ENCODE results near the gene LPIN3.

The LPIN3 gene

GRCh38 chr20:41350408-41350962 lies 9.9 kb downstream of the LPIN3 start:
- DNase-seq, result no peak

- no peak for DNase-seq
Measured at GRCh38 chr20:41352106-41352505, 11.5 kb downstream of the LPIN3 start.

- DNase-seq, result no peak
Measured at GRCh38 chr20:41352666-41353065, 12.0 kb downstream of the LPIN3 start.

GRCh38 chr20:41353530-41353929 lies 12.9 kb downstream of the LPIN3 start:
- DNase-seq, result no peak

GRCh38 chr20:41355192-41355591 lies 14.6 kb downstream of the LPIN3 start:
- no peak for DNase-seq

- DNase-seq, result no peak
Measured at GRCh38 chr20:41355598-41356203, 15.1 kb downstream of the LPIN3 start.

- DNase-seq, result no peak
Measured at GRCh38 chr20:41356951-41357350, 16.3 kb downstream of the LPIN3 start.

GRCh38 chr20:41357424-41358163 lies 17.0 kb downstream of the LPIN3 start:
- DNase-seq, result no peak

GRCh38 chr20:41358230-41358629 lies 17.6 kb downstream of the LPIN3 start:
- DNase-seq, result no peak

GRCh38 chr20:41358717-41359116 lies 18.1 kb downstream of the LPIN3 start:
- DNase-seq, result no peak

- DNase-seq, result no peak
Measured at GRCh38 chr20:41359541-41360011, 19.0 kb downstream of the LPIN3 start.

- no peak for DNase-seq
Measured at GRCh38 chr20:41360831-41361756, 20.5 kb downstream of the LPIN3 start.

- no peak for DNase-seq
Measured at GRCh38 chr20:41361757-41362747, 21.4 kb downstream of the LPIN3 start.

GRCh38 chr20:41362748-41363140 lies 22.1 kb downstream of the LPIN3 start:
- DNase-seq, result no peak

- DNase-seq, result no peak
Measured at GRCh38 chr20:41363601-41364000, 23.0 kb downstream of the LPIN3 start.

- no peak for DNase-seq
Measured at GRCh38 chr20:41364236-41364855, 23.7 kb downstream of the LPIN3 start.

- no peak for DNase-seq
Measured at GRCh38 chr20:41364967-41365765, 24.5 kb downstream of the LPIN3 start.

GRCh38 chr20:41365777-41366545 lies 25.3 kb downstream of the LPIN3 start:
- DNase-seq, result no peak

GRCh38 chr20:41366546-41367392 lies 26.1 kb downstream of the LPIN3 start, which contains the start of gene EMILIN3:
TSS of gene EMILIN3 (minus strand) at chr20:41366818. CDS start at chr20:41366634, 184 bp downstream.
- no peak for DNase-seq

Data from CD4-positive, alpha-beta T cell treated with Interleukin-17A for 4 hours (primary cell).